PC-9 (cell line): ENCODE data around the gene PARP15.

Experiments used
- EZH2 ChIP-seq: fragments of 200-600 bp; sonication (generic); IDR thresholded peaks from 2 replicates; pipeline ENCODE4 v1.8.0; 2017; ENCODE audit warnings: antibody characterized with exemption, low read depth
- TF ChIP-seq, protein P1 (sequence below): fragments of 200-600 bp; sonication (generic); conservative IDR thresholded peaks from 2 replicates; pipeline ENCODE4 v1.6.1; 2017; ENCODE audit warnings: mixed run types, antibody characterized with exemption, mild to moderate bottlenecking, moderate library complexity

DNA sequence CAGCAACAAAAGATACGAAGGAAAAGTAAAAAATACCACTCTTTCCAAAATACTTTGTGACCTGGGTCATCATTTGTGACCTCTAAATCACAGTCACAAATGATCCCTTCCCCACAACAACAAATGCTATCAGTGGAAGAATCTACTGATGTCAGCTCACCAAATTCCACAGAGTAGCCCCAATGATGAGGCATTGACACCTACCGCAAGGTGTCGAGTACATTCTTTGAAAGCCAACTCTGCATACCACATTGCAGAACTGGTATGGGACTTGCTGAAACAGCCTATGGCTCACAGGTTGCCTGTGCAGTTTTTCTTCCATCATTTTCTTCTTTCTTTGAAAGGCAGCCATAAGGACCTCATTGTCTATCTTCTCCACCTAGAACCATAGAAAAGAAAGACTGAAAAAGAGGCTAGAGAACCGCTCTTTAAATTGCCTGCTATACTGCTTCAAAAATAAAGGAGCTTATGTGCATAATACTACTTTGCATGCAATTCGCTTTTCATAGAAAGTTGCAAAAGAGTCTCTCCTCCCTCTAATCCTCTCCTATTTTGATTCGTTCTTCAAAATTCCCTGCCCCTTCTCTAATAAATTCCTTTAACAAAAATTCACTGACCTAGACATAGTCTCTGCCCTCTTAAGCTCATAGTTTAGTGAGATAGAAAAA, 41.4 kb upstream of the PARP15 start:
- no peak for TF ChIP-seq EZH2
- TF ChIP-seq, protein P1, sequence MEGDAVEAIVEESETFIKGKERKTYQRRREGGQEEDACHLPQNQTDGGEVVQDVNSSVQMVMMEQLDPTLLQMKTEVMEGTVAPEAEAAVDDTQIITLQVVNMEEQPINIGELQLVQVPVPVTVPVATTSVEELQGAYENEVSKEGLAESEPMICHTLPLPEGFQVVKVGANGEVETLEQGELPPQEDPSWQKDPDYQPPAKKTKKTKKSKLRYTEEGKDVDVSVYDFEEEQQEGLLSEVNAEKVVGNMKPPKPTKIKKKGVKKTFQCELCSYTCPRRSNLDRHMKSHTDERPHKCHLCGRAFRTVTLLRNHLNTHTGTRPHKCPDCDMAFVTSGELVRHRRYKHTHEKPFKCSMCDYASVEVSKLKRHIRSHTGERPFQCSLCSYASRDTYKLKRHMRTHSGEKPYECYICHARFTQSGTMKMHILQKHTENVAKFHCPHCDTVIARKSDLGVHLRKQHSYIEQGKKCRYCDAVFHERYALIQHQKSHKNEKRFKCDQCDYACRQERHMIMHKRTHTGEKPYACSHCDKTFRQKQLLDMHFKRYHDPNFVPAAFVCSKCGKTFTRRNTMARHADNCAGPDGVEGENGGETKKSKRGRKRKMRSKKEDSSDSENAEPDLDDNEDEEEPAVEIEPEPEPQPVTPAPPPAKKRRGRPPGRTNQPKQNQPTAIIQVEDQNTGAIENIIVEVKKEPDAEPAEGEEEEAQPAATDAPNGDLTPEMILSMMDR: no peak
